SK-N-SH treated with all-trans-retinoic acid at 6 μM for 48 hours (cell line): ENCODE measurements around the gene SLC19A1.

ENCODE experiments used
- ATAC-seq: fragments of 200-7000 bp; cut with Tn5 transposase; 3 replicates; pipeline ENCODE4 v1.9.1; 2020; ENCODE audit warnings: mild to moderate bottlenecking, moderate library complexity
- ARNTL ChIP-seq: fragments of 450-650 bp; formaldehyde crosslinking; IDR thresholded peaks from 2 replicates; pipeline ENCODE4 v1.5.0; 2020; ENCODE audit warnings: low read depth, mild to moderate bottlenecking, moderate library complexity, borderline replicate concordance
- BACH2 ChIP-seq: fragments of 250-450 bp; sonication (Bioruptor Pico); IDR thresholded peaks from 2 replicates; pipeline ENCODE4 v1.9.0; 2021; ENCODE audit warnings: mild to moderate bottlenecking, borderline replicate concordance
- CSDC2 ChIP-seq: fragments of 250-450 bp; sonication (Bioruptor Pico); IDR thresholded peaks from 2 replicates; pipeline ENCODE4 v1.5.0; 2020; ENCODE audit warnings: mild to moderate bottlenecking, moderate library complexity
- ESRRG ChIP-seq: fragments of 250-450 bp; sonication (Bioruptor Pico); IDR thresholded peaks from 2 replicates; pipeline ENCODE4 v1.6.1; 2021; ENCODE audit warnings: mild to moderate bottlenecking
- GLIS3 ChIP-seq: fragments of 250-450 bp; sonication (Bioruptor Pico); IDR thresholded peaks from 2 replicates; pipeline ENCODE4 v1.5.0; 2020; ENCODE audit warnings: mild to moderate bottlenecking, moderate library complexity
- ISL1 ChIP-seq: fragments of 250-450 bp; sonication (Bioruptor Pico); IDR thresholded peaks from 2 replicates; pipeline ENCODE4 v2.1.2; 2022; ENCODE audit warnings: mild to moderate bottlenecking, moderate library complexity
- OSR1 ChIP-seq: fragments of 250-450 bp; sonication (Bioruptor Pico); IDR thresholded peaks from 2 replicates; pipeline ENCODE4 v1.8.0; 2022; ENCODE audit warnings: moderate library complexity, mild to moderate bottlenecking, inconsistent platforms
- RARB ChIP-seq: fragments of 250-450 bp; sonication (Bioruptor Pico); IDR thresholded peaks from 2 replicates; pipeline ENCODE4 v1.8.0; 2021; ENCODE audit warnings: mild to moderate bottlenecking, moderate library complexity
- SNAI2 ChIP-seq: fragments of 250-450 bp; sonication (Bioruptor Pico); IDR thresholded peaks from 2 replicates; pipeline ENCODE4 v1.5.0; 2020; ENCODE audit warnings: mild to moderate bottlenecking, moderate library complexity
- ZC3H10 ChIP-seq: fragments of 250-450 bp; sonication (Bioruptor Pico); IDR thresholded peaks from 2 replicates; pipeline ENCODE4 v1.5.1; 2021; ENCODE audit warnings: mild to moderate bottlenecking, moderate library complexity
- ZFP3 ChIP-seq: fragments of 250-450 bp; sonication (Bioruptor Pico); IDR thresholded peaks from 2 replicates; pipeline ENCODE4 v1.5.0; 2020; ENCODE audit warnings: mild to moderate bottlenecking, moderate library complexity
- ZFP30 ChIP-seq: fragments of 450-650 bp; formaldehyde crosslinking; IDR thresholded peaks from 2 replicates; pipeline ENCODE4 v1.5.0; 2022; ENCODE audit warnings: mild to moderate bottlenecking, moderate library complexity
- ZNF565 ChIP-seq: fragments of 450-650 bp; formaldehyde crosslinking; conservative IDR thresholded peaks from 2 replicates; pipeline ENCODE4 v1.5.0; 2020; ENCODE audit warnings: low read depth, mild to moderate bottlenecking, moderate library complexity
- ZNF70 ChIP-seq: fragments of 450-650 bp; formaldehyde crosslinking; IDR thresholded peaks from 2 replicates; pipeline ENCODE4 v1.5.0; 2020; ENCODE audit warnings: mild to moderate bottlenecking, moderate library complexity
- ZNF8 ChIP-seq: fragments of 450-650 bp; formaldehyde crosslinking; IDR thresholded peaks from 2 replicates; pipeline ENCODE4 v1.5.0; 2020; ENCODE audit warnings: mild to moderate bottlenecking, moderate library complexity
- TF ChIP-seq, protein P1 (sequence below): fragments of 250-450 bp; sonication (Bioruptor Pico); IDR thresholded peaks from 2 replicates; pipeline ENCODE4 v1.8.0; 2021; ENCODE audit warnings: low read depth, mild to moderate bottlenecking, moderate library complexity, borderline replicate concordance
- TF ChIP-seq, protein P2 (sequence below): fragments of 250-450 bp; sonication (Bioruptor Pico); IDR thresholded peaks from 2 replicates; pipeline ENCODE4 v1.5.1; 2021; ENCODE audit warnings: mild to moderate bottlenecking, moderate library complexity
- TF ChIP-seq, protein P3 (sequence below): fragments of 250-450 bp; sonication (Bioruptor Pico); IDR thresholded peaks from 2 replicates; pipeline ENCODE4 v1.8.0; 2020; ENCODE audit warnings: mild to moderate bottlenecking, moderate library complexity, borderline replicate concordance
- TF ChIP-seq, protein P4 (sequence below): fragments of 250-450 bp; sonication (Bioruptor Pico); IDR thresholded peaks from 2 replicates; pipeline ENCODE4 v1.5.1; 2020; ENCODE audit warnings: low read depth, mild to moderate bottlenecking, moderate library complexity
- TF ChIP-seq, protein P5 (sequence below): fragments of 250-450 bp; sonication (Bioruptor Pico); IDR thresholded peaks from 2 replicates; pipeline ENCODE4 v1.5.0; 2020; ENCODE audit warnings: mild to moderate bottlenecking, moderate library complexity

The SLC19A1 gene

DNA sequence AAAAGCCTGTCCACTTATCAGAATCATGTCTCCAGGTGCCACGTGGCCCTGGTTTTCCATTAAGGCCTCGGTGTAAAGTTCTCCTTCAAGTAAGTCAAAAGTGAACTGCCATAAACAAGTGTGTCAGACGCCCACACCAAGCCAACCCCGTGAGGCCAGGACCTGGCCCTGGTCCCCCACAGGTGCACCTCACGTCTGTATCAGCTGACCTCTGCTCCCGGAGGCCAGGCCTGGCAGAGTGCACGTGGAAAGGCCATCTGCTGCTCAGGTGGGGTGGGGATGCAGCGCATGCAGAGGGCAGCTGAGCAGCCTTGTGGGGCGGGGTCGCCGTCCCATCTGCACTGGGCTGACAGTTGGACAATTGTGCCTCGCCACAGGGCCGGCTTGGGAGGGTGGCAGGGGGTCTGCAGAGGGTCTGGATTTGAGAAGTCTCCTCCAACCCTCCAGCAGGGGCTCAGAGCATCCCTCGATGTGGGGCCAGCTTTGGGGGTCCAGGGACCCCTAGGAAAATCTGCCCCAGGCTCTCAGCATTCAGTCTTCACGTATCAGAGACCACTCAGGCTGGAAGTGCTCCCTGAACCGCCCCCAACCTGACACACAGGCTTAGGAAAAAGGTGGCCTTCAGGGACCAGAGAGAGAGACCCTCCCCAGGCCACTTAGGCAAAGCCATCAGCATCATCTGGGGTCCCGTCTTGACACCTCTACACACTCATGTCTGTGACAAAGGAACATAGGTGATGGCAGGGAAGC, 3.0 kb downstream of the SLC19A1 start (continued):
- TF ChIP-seq, protein P1, sequence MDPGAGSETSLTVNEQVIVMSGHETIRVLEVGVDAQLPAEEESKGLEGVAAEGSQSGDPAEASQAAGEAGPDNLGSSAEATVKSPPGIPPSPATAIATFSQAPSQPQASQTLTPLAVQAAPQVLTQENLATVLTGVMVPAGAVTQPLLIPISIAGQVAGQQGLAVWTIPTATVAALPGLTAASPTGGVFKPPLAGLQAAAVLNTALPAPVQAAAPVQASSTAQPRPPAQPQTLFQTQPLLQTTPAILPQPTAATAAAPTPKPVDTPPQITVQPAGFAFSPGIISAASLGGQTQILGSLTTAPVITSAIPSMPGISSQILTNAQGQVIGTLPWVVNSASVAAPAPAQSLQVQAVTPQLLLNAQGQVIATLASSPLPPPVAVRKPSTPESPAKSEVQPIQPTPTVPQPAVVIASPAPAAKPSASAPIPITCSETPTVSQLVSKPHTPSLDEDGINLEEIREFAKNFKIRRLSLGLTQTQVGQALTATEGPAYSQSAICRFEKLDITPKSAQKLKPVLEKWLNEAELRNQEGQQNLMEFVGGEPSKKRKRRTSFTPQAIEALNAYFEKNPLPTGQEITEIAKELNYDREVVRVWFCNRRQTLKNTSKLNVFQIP (CRISPR knock-in tag) = no peak
- no peak for TF ChIP-seq ESRRG (CRISPR knock-in tag)

DNA sequence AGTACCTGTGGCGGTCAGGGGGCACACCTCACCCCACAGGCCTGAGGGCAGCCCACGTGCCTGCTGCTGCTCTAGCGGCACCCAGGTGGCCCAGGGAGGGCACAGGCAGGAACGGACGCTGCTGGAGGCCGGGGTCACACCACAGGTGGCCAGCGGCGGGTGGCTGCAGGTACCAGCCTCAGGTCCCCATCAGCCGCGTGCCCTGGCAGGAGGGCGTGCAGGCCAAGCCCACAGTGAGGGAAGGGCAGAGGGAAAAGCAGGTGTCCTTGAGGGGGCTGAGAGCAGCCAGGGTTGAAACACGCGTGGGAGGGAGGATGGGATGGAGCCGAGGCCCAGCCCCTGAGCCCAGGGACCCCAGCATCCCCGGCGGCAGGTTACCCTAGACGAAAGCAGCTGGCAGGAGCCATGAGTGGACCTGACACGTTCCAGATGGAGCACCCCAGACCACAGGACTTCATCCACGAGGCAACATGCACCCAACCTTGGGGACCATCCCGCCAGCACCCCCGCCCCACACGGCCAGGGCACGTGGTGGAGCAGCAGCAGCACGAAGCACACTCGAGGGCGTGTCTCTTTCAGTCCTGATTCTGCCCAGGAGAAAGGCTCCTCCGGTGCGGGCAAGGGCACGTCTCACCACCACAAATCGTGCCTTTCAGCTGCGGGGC, 3.7 kb downstream of the SLC19A1 start:
- TF ChIP-seq, protein P1 (CRISPR knock-in tag) = no peak
- no peak for TF ChIP-seq RARB
- TF ChIP-seq CSDC2 (CRISPR knock-in tag) = no peak
- TF ChIP-seq OSR1 (CRISPR knock-in tag) = no peak
- no peak for TF ChIP-seq SNAI2 (CRISPR knock-in tag)
- no peak for TF ChIP-seq BACH2 (CRISPR knock-in tag)
- TF ChIP-seq GLIS3 (CRISPR knock-in tag) = no peak
- no peak for TF ChIP-seq ZFP3 (CRISPR knock-in tag)
- TF ChIP-seq, protein P2, sequence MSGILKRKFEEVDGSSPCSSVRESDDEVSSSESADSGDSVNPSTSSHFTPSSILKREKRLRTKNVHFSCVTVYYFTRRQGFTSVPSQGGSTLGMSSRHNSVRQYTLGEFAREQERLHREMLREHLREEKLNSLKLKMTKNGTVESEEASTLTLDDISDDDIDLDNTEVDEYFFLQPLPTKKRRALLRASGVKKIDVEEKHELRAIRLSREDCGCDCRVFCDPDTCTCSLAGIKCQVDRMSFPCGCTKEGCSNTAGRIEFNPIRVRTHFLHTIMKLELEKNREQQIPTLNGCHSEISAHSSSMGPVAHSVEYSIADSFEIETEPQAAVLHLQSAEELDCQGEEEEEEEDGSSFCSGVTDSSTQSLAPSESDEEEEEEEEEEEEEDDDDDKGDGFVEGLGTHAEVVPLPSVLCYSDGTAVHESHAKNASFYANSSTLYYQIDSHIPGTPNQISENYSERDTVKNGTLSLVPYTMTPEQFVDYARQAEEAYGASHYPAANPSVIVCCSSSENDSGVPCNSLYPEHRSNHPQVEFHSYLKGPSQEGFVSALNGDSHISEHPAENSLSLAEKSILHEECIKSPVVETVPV (CRISPR knock-in tag) = no peak
- no peak for TF ChIP-seq ESRRG (CRISPR knock-in tag)
- TF ChIP-seq, protein P3, sequence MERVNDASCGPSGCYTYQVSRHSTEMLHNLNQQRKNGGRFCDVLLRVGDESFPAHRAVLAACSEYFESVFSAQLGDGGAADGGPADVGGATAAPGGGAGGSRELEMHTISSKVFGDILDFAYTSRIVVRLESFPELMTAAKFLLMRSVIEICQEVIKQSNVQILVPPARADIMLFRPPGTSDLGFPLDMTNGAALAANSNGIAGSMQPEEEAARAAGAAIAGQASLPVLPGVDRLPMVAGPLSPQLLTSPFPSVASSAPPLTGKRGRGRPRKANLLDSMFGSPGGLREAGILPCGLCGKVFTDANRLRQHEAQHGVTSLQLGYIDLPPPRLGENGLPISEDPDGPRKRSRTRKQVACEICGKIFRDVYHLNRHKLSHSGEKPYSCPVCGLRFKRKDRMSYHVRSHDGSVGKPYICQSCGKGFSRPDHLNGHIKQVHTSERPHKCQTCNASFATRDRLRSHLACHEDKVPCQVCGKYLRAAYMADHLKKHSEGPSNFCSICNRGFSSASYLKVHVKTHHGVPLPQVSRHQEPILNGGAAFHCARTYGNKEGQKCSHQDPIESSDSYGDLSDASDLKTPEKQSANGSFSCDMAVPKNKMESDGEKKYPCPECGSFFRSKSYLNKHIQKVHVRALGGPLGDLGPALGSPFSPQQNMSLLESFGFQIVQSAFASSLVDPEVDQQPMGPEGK (CRISPR knock-in tag) = no peak
- TF ChIP-seq ZFP30 (CRISPR knock-in tag) = no peak
- TF ChIP-seq, protein P4, sequence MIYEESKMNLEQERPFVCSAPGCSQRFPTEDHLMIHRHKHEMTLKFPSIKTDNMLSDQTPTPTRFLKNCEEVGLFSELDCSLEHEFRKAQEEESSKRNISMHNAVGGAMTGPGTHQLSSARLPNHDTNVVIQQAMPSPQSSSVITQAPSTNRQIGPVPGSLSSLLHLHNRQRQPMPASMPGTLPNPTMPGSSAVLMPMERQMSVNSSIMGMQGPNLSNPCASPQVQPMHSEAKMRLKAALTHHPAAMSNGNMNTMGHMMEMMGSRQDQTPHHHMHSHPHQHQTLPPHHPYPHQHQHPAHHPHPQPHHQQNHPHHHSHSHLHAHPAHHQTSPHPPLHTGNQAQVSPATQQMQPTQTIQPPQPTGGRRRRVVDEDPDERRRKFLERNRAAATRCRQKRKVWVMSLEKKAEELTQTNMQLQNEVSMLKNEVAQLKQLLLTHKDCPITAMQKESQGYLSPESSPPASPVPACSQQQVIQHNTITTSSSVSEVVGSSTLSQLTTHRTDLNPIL (CRISPR knock-in tag) = no peak
- no peak for TF ChIP-seq ZC3H10 (CRISPR knock-in tag)
- TF ChIP-seq ZNF565 (CRISPR knock-in tag) = no peak
- TF ChIP-seq, protein P5, sequence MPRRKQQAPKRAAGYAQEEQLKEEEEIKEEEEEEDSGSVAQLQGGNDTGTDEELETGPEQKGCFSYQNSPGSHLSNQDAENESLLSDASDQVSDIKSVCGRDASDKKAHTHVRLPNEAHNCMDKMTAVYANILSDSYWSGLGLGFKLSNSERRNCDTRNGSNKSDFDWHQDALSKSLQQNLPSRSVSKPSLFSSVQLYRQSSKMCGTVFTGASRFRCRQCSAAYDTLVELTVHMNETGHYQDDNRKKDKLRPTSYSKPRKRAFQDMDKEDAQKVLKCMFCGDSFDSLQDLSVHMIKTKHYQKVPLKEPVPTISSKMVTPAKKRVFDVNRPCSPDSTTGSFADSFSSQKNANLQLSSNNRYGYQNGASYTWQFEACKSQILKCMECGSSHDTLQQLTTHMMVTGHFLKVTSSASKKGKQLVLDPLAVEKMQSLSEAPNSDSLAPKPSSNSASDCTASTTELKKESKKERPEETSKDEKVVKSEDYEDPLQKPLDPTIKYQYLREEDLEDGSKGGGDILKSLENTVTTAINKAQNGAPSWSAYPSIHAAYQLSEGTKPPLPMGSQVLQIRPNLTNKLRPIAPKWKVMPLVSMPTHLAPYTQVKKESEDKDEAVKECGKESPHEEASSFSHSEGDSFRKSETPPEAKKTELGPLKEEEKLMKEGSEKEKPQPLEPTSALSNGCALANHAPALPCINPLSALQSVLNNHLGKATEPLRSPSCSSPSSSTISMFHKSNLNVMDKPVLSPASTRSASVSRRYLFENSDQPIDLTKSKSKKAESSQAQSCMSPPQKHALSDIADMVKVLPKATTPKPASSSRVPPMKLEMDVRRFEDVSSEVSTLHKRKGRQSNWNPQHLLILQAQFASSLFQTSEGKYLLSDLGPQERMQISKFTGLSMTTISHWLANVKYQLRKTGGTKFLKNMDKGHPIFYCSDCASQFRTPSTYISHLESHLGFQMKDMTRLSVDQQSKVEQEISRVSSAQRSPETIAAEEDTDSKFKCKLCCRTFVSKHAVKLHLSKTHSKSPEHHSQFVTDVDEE (CRISPR knock-in tag) = no peak
- no peak for TF ChIP-seq ZNF70 (CRISPR knock-in tag)
- TF ChIP-seq ARNTL (CRISPR knock-in tag) = no peak
- TF ChIP-seq ZNF8 (CRISPR knock-in tag) = no peak
- no peak for TF ChIP-seq ISL1 (CRISPR knock-in tag)
- no peak for ATAC-seq
